DOHH2 (cell line): Measurements from ENCODE around the gene SKA2.

Experiments used
- H3F3A ChIP-seq: fragments of 200-600 bp; sonication (generic), shearing (Covaris generic); 2 replicates; pipeline ENCODE4 v1.6.0; 2016; ENCODE audit warnings: antibody characterized with exemption, mild to moderate bottlenecking; ENCODE audit not compliant: control insufficient read depth, insufficient read depth
- H3K27ac ChIP-seq: fragments of 200-600 bp; sonication (generic); 2 replicates; pipeline ENCODE4 v1.5.1; 2014; ENCODE audit warnings: low read depth, mild to moderate bottlenecking, low read length, moderate library complexity
- H3K27me3 ChIP-seq: fragments of 200-600 bp; sonication (generic); 2 replicates; pipeline ENCODE4 v1.6.1; 2014; ENCODE audit warnings: mild to moderate bottlenecking, low read length, mixed read lengths; ENCODE audit not compliant: control insufficient read depth
- H3K36me3 ChIP-seq: fragments of 200-600 bp; sonication (generic); 2 replicates; pipeline ENCODE4 v1.6.1; 2014; ENCODE audit warnings: mild to moderate bottlenecking, low read length, moderate library complexity, mixed read lengths; ENCODE audit not compliant: control insufficient read depth
- H3K4me1 ChIP-seq: fragments of 200-600 bp; sonication (generic); 2 replicates; pipeline ENCODE4 v1.6.1; 2014; ENCODE audit warnings: mild to moderate bottlenecking, low read length, mixed read lengths; ENCODE audit not compliant: control insufficient read depth
- H3K4me2 ChIP-seq: fragments of 200-600 bp; sonication (generic); 2 replicates; pipeline ENCODE4 v1.6.0; 2014; ENCODE audit warnings: mild to moderate bottlenecking, low read length, moderate library complexity
- H3K4me3 ChIP-seq: fragments of 200-600 bp; sonication (generic); 2 replicates; pipeline ENCODE4 v1.5.1; 2014; ENCODE audit warnings: mild to moderate bottlenecking, low read length, mixed read lengths
- H3K79me2 ChIP-seq: fragments of 200-600 bp; sonication (generic); 2 replicates; pipeline ENCODE4 v1.6.1; 2014; ENCODE audit warnings: mild to moderate bottlenecking, low read length, mixed read lengths; ENCODE audit not compliant: control insufficient read depth
- H3K9me2 ChIP-seq: fragments of 200-600 bp; sonication (generic); replicated peaks from 2 replicates; pipeline ENCODE4 v1.6.1; 2014; ENCODE audit warnings: mild to moderate bottlenecking, low read length, mixed read lengths; ENCODE audit not compliant: control insufficient read depth
- H3K9me3 ChIP-seq: fragments of 200-600 bp; sonication (generic); 2 replicates; pipeline ENCODE4 v1.6.1; 2014; ENCODE audit warnings: antibody characterized with exemption, low read length, mixed read lengths; ENCODE audit not compliant: control insufficient read depth, insufficient read depth
- H4K20me1 ChIP-seq: fragments of 200-600 bp; sonication (generic); 2 replicates; pipeline ENCODE4 v1.6.0; 2014; ENCODE audit warnings: low read depth, mild to moderate bottlenecking, antibody characterized with exemption, low read length, moderate library complexity; ENCODE audit not compliant: control insufficient read depth, insufficient read depth
- CTCF ChIP-seq: fragments of 200-600 bp; sonication (generic); IDR thresholded peaks from one replicate; pipeline ENCODE4 v1.5.1; 2014; ENCODE audit warnings: antibody characterized with exemption, mild to moderate bottlenecking, low read depth, low read length; ENCODE audit not compliant: poor library complexity, severe bottlenecking
- EZH2phosphoT487 ChIP-seq: fragments of 200-600 bp; sonication (generic); IDR thresholded peaks from 2 replicates; pipeline ENCODE4 v1.6.1; 2017; ENCODE audit warnings: borderline replicate concordance, mild to moderate bottlenecking, antibody characterized with exemption, low read length, moderate library complexity, mixed read lengths

The SKA2 gene

GRCh38 chr17:59101178-59101577 lies 53.8 kb downstream of the SKA2 start:
- Histone ChIP-seq H3K4me1 (peaks cover 12% of the 10 kb centered on the region), H3K4me2 (no peak overlapping the region), H3K9me2 (no peaks in the 10 kb centered on the region), H3K36me3 (peaks cover 64% of the 10 kb centered on the region), H3K27ac (no peak overlapping the region), H3K27me3 (no peaks in the 10 kb centered on the region), H3K79me2 (peaks cover 88% of the 10 kb centered on the region), H3K4me3 (no peak overlapping the region), H3K9me3 (no peaks in the 10 kb centered on the region), H3F3A (peaks cover 4% of the 10 kb centered on the region; the same call in 1 of the 2 replicates), H4K20me1 (no peaks in the 10 kb centered on the region)
- TF ChIP-seq CTCF, result no peak
- no peak for TF ChIP-seq EZH2phosphoT487

GRCh38 chr17:59097876-59098275 lies 57.1 kb downstream of the SKA2 start:
- H3K27ac ChIP-seq, result no peak overlapping the region
- H3K4me3 ChIP-seq, result no peak overlapping the region
- no peaks in the 10 kb centered on the region for H3K4me1 ChIP-seq
- no peaks in the 10 kb centered on the region for H3K9me3 ChIP-seq
- TF ChIP-seq EZH2phosphoT487, result no peak
- no peak for TF ChIP-seq CTCF
- peaks cover 87% of the 10 kb centered on the region for H3K79me2 ChIP-seq
- no peak overlapping the region for H3K4me2 ChIP-seq
- no peaks in the 10 kb centered on the region for H3K9me2 ChIP-seq
- H3K36me3 ChIP-seq, result peaks cover 57% of the 10 kb centered on the region
- no peaks in the 10 kb centered on the region for H3K27me3 ChIP-seq
- H4K20me1 ChIP-seq, result no peaks in the 10 kb centered on the region
- peaks cover 4% of the 10 kb centered on the region; the same call in 1 of the 2 replicates for H3F3A ChIP-seq

- Histone ChIP-seq H3K79me2 (peaks cover 78% of the 10 kb centered on the region), H3K36me3 (peaks cover 46% of the 10 kb centered on the region), H3K9me2 (no peaks in the 10 kb centered on the region), H3K4me1 (no peaks in the 10 kb centered on the region), H3K4me3 (no peak overlapping the region), H3K9me3 (no peaks in the 10 kb centered on the region), H3K27me3 (no peaks in the 10 kb centered on the region), H3F3A (no peaks in the 10 kb centered on the region), H3K27ac (no peak overlapping the region), H3K4me2 (no peak overlapping the region), H4K20me1 (no peaks in the 10 kb centered on the region)
- TF ChIP-seq EZH2phosphoT487 (no peak), CTCF (no peak)
Observed at GRCh38 chr17:59094861-59095530, 60.0 kb downstream of the SKA2 start.
